Activated CD4-positive, alpha-beta T cell treated with anti-CD3 and anti-CD28 coated beads, Interleukin-2, Interleukin-4, amounts not matched to agents 100 ng/mL and 50 ng/mL, durations not matched to agents 16 hours and 8 hours (primary cell): Measurements from ENCODE around the gene AKAP7.
"Not testable (repeated sequence)": the region's sequence is repeated elsewhere in the genome, so short reads cannot be mapped to it uniquely, and the experiment has no call there.

Experiments used
- DNase-seq: peaks from one replicate; pipeline ENCODE4 v3.0.0-alpha.2; 2020; ENCODE audit warnings: low spot score

AKAP7 gene

DNA sequence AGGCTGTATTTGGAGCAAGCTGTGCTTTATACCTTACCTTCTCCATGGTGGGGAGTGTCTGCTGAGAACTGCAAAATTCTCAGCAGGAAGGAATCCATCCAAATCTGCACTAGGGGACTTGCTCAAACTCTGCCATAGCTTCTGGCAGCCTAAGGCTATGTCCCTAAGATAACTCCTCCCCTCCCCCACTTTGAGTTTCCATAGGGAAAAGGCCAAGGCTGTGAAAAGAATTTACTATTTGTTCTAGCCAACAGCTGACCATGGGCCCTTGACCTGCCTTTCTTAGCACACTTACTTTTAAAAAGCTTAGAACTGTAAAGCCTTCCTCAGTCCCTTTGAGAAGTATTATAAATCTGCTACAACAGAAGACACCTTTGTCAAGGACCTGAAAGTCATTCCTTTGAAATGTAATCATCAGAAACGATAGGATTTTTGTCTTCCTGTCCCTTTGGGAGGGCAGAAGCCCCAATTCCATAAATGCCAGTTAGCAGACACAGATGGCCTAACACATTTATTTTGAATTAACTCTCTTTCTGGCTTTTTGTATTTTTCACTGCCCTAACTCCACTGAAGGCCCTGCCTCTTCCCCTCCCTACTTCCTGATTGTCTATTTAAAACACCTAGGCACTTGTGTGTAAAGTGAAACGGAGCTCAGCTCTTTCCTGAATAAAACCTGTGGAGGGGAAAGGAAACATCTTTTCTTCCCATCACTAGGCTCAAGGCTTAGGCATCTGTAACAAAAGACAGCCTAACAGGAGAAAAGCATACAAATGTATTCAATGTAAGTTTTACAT lies 157.1 kb downstream of the AKAP7 start:
- DNase-seq: no peak

DNA sequence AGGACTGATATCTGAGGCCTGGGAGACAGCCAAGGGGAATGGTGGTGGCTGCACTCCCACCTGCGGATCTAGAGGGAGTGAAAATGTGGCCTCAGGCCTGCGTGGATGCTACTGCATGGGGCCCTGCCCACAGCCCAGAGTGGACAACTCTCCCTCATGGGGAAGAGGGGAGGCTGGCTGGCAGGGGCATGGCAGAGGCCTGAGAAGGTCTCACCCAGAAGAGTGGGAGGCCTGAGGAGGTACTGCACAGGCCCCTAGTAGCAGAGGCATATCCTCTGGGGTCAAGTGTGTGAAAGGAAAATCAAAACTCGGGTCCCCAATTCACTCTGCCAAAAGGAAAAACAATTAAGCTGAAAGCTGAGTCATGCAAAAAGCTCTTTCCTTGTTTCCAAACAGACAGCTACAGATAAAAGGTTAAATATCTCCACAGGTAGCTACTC lies 158.2 kb downstream of the AKAP7 start:
- no peak for DNase-seq

DNA sequence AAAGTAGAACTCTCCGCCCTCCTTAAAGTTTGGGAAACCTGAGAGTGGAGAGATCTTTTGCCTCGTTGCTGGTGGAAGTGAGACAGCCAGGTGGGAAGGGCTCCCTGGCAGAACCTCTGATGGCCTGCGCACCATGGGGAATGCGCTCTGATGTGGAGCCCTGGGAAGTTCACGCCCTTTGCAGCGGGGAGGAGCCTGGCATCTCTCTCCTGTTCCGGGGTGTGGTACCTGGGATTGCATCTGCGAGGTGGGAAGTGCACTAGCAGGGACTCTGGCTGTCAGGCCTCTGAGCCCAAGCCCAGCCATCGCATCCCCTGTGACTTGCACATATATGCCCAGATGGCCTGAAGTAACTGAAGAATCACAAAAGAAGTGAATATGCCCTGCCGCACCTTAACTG lies 159.8 kb downstream of the AKAP7 start:
- no peak for DNase-seq

DNA sequence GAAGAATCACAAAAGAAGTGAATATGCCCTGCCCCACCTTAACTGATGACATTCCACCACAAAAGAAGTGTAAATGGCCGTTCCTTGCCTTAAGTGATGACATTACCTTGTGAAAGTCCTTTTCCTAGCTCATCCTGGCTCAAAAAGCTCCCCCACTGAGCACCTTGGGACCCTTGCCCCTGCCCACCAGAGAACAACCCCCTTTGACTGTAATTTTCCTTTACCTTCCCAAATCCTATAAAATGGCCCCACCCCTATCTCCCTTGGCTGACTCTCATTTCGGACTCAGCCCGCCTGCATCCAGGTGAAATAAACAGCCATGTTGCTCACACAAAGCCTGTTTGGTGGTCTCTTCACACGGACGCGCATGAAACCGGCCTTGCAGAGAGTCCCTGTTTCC lies 165.6 kb downstream of the AKAP7 start:
- not testable (repeated sequence) for DNase-seq

DNA sequence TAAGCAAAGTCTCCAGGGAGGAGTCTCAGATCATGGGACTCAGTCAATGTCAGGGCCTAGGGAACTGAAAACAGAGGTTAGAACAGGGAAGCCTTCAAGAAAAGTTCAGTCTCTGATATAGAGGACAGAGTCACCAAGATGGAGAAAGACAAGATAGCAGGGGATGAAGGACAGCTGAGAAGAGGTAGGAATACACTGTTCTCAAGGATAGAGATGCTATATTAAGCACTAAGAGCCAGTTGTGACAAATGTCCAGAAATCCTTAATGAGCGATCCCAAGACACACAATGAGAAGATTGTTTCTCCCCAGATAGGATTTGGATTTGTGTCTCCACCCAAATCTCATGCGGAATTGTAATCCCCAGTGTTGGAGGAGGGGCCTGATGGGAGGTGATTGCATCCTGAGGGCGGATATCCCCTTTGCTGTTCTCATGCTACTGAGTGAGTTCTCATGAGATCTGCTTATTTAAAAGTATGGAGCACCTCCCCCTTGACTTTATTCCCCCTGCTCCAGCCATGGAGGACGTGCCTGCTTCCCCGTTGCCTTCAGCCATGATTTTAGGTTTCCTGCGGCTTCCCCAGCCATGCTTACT lies 168.2 kb downstream of the AKAP7 start:
- DNase-seq: no peak

DNA sequence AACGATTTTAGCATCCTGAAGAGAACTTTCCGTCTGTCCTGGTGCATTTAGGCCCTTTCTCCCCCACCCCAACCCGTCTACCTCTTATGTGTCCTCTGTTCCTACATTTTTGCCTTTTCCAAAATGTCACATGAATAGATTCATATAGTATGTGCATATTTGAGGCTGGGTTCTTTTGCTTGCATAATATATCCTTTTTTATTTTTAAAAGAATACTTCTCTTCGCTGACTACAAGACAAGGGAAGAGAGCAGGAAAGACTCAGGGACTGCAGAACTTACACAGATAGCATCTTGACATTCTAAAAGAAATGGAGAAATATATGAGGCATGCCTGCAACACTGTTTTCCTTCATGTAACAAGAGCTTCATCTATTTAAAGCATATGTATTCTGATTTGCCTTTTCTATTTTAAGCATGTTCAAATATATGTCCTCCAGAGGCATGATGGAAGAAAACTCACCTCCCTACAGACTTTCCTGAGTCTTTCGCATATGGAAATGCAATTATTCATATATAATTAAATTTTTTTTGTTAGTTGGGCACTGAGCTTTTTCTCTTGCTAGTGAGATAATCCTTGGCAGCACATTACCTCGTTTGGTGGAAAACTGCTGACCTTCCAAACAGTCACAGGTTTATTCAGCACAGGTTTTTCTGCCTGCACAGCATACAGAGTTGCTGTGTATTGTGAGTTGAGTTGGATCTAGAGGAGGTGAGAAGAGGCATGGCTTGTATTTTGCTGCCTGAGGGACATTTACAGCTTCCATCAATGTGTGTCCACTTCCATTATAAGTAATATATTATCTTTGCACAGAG lies 170.0 kb downstream of the AKAP7 start:
- DNase-seq: no peak

DNA sequence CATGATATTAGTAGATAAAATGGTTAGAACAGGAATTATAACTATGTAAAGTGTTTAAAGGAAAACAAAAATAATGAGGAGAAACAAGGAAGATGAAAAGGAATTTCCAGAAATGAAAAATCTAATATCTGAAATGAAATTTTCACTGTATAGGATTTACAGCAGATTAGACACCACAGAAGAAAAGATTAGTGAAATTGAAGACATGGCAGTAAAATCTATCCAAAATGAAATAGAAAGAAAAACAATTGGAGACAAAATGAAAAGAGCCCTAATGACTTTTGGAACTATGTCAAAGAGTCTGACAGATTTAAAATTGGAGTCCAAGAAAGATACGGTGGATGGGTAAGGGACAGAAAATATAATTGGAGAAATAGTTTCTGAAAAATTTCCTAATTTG lies 174.2 kb downstream of the AKAP7 start:
- no peak for DNase-seq

DNA sequence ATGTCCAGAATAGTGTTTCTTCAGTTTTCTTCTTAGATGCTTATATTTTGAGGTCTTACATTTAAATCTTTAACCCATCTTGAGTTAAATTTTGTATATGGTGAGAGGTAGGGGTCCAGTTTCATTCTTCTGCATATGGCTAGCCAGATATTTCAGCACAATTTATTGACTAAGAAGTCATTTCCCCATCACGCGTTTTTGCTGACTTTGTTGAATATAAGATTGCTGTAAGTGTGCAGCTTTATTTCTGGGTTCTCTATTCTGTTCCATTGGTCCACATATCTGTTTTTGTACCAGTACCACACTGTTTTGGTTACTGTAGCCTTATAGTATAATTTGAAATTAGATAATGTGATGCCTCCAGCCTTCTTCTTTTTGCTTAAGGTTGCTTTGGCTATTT lies 179.6 kb downstream of the AKAP7 start:
- DNase-seq: no peak

DNA sequence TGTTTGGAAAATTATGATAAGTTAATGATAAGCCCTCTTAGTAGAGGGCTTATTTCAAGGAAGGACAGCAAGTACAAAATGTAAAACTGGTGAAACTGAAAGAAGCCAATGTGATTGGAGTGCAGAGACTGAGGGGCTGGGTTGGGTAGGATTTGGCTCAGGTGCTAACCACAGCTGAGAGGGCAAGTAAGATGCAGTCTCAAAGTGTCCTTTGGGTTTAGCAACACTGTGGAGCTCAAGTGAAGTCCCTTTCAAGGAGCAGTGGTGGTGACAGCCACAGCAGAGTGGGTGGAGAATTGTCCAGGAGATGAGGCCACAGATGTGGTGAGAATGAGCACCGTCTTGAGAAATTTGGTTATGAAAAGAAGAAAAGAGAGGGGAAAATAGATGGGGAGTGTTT lies 181.4 kb downstream of the AKAP7 start:
- DNase-seq: no peak

DNA sequence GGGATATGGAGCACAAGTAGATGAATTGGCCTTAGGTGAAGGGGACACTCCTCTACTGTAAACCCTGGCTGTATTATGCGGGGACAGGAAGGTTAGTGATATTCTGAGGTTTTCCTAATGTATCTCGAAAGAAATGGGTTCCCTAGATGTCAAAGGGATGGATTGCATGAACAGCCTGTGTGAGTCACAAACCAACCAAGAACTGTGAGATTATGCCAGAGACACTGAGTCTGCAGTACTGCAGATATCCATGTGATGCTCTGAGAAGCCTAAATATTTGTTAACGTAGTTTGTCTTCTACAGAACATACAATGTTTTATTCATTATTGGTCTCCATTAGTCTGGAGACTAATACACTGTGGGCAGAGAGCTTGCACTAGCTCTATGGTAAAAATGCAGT lies 182.2 kb downstream of the AKAP7 start:
- no peak for DNase-seq

DNA sequence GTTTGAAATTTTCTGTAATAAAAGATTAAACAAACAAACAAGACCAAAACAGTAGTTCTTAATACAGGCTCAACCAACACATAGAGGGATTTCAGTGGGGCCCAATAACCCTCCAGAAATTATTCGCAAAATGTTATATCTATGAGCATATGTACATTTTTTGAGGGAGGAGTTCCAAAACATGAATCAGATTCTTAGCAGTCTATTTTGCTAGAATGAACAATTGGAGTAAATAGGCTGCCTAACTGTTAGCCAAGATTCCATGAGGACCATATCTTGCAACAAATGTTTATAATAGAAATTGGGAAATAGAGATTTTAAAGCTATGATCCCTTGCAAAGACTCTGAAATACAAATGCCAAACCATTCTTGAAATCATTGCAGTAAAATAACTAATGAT lies 186.3 kb downstream of the AKAP7 start:
- DNase-seq: no peak

DNA sequence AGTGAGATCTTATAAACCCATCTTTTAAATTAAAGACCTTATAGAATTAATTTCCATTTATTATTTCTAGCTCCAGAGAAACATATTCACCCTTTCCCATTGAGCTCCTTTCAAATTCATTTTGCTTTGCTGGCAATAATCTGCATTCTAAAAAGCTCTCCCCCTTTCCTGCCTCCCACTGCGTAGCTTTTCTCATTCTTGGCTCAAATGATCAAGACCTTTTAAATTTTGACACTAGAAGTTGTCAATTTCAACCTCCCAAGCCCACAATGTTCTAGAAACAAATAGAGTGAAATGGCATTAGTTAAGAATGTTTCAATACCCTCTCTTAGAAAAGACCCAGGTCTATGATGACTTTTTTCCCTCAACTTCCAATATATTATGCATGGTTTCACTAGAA lies 186.9 kb downstream of the AKAP7 start:
- DNase-seq: no peak

DNA sequence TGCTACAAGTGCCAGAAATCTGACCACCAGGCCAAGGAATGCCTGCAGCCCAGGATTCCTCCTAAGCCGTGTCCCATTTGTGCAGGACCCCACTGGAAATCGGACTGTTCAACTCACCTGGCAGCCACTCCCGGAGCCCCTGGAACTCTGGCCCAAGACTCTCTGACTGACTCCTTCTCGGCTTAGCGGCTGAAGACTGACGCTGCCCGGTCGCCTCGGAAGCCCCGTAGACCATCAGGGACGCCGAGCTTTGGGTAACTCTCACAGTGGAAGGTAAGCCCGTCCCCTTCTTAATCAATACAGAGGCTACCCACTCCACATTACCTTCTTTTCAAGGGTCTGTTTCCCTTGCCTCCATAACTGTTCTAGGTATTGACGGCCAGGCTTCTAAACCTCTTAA lies 190.4 kb downstream of the AKAP7 start:
- DNase-seq: not testable (repeated sequence)

DNA sequence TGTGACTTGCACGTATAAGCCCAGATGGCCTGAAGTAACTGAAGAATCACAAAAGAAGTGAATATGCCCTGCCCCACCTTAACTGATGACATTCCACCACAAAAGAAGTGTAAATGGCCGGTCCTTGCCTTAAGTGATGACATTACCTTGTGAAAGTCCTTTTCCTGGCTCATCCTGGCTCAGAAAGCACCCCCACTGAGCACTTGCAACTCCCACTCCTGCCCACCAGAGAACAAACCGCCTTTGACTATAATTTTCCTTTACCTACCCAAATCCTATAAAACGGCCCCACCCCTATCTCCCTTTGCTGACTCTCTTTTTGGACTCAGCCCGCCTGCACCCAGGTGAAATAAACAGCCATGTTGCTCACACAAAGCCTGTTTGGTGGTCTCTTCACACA lies 193.5 kb downstream of the AKAP7 start:
- not testable (repeated sequence) for DNase-seq

DNA sequence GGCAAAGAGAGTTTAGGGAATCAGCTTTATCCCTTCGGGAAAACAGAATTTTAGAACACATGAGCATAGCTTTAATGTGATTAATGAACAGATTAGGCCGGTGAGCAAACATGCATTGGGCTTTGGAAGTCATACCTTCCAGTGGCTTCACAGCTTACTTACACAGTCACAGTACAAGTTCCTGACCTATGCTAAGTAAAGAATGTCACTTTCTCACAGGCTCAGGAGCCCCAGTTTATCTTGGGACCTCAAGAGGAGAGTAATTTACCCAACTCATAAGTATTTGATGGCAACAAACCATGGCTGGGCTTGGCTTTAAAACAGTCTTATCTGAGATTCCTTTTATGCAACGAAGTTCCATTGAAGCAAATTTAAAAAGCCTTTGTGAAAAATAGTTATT lies 195.9 kb downstream of the AKAP7 start:
- no peak for DNase-seq

DNA sequence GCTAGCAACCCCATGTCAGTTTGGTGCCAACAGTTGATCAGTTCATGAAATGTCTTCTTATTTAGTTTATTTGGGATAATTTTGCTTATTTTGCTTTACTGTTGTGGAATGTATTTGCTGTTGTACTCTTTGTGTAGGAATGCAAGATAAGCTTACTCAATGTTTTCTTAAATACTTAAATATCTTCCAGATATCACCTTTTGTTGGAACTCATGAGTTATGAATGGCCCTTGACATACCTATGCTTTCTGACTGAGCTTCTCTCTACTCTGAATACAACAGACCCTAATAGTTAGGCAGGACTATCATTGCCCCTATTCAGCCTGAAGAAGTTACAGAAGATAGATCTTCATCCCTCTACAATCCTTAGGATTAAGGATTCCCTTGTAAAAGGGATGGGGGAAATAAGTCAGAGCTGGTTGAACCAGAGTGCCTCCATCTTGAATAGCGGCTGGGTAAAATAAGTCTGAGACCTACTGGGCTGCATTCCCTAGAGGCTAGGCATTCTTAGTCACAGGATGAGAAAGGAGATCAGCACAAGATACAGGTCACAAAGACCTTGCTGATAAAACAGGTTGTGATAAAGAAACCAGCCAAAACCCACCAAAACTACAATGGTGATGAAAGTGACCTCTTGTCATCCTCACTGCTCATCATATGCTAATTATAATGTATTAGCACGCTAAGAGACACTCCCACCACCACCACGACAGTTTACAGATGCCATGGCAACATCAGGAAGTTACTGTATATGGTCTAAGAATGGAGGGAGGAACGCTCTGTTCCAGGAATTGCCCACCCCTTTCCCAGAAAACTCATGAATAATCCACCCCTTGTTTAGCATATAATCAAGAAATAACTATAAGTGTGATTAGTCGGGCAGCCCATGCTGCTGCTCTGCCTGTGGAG lies 196.9 kb downstream of the AKAP7 start:
- no peak for DNase-seq
